ENCODE results near the gene LTBP4.

Gene LTBP4

DNA sequence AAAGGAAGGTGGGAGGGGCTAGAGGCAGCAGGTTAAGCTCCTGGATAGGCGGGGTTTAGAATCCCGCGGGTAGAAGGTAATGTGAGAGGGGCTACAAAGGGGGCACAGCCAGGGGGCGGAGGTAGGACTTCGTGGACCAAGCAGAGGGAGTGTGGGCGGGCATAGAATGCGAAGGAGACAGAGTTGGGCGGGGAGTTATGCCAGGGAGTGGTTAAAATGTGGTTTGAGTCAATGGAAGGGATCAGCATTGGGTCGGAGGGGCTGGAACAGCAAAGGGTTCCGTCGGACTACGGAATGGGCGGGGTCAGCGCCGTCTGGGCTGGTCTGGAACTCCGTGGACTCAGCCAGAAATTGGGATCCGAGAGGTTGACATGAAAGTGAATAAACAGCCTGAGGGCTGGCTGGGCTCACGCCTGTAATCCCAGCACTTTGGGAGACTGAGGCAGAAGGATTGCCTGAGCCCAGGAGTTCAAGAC, 3.0 kb downstream of the LTBP4 start (continued):
- peak; percentile 76; the same call in 1 of the 2 replicates for TF ChIP-seq ZNF2 (tag by site-specific recombination; IDR thresholded peaks at IDR 0.05)
- TF ChIP-seq ZNF121 (tag by site-specific recombination; IDR thresholded peaks at IDR 0.05): no peak
- peak; percentile 83; the same call in 1 of the 2 replicates for TF ChIP-seq ZNF785 (tag by site-specific recombination; IDR thresholded peaks at IDR 0.05)
- TF ChIP-seq SETDB1 (IDR thresholded peaks at IDR 0.05; ENCODE audit: insufficient read length, low read length): no peak
- peak; percentile 91 for TF ChIP-seq ZXDB (tag by site-specific recombination; IDR thresholded peaks at IDR 0.05)
- TF ChIP-seq, protein P1, sequence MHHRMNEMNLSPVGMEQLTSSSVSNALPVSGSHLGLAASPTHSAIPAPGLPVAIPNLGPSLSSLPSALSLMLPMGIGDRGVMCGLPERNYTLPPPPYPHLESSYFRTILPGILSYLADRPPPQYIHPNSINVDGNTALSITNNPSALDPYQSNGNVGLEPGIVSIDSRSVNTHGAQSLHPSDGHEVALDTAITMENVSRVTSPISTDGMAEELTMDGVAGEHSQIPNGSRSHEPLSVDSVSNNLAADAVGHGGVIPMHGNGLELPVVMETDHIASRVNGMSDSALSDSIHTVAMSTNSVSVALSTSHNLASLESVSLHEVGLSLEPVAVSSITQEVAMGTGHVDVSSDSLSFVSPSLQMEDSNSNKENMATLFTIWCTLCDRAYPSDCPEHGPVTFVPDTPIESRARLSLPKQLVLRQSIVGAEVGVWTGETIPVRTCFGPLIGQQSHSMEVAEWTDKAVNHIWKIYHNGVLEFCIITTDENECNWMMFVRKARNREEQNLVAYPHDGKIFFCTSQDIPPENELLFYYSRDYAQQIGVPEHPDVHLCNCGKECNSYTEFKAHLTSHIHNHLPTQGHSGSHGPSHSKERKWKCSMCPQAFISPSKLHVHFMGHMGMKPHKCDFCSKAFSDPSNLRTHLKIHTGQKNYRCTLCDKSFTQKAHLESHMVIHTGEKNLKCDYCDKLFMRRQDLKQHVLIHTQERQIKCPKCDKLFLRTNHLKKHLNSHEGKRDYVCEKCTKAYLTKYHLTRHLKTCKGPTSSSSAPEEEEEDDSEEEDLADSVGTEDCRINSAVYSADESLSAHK (tag by site-specific recombination; IDR thresholded peaks at IDR 0.05): peak; percentile 68; the same call in 1 of the 2 replicates
- TF ChIP-seq KLF8 (tag by site-specific recombination; IDR thresholded peaks at IDR 0.05): peak; percentile 13; the same call in 1 of the 2 replicates
- TF ChIP-seq GLIS2 (tag by site-specific recombination; IDR thresholded peaks at IDR 0.05): peak; percentile 100
- peak; percentile 93 for TF ChIP-seq ZNF223 (tag by site-specific recombination; IDR thresholded peaks at IDR 0.05)
- TF ChIP-seq ZBTB21 (tag by site-specific recombination; IDR thresholded peaks at IDR 0.05): peak; percentile 73
- TF ChIP-seq TRIM28 (IDR thresholded peaks at IDR 0.05; ENCODE audit: borderline replicate concordance, low read length): no peak
- TF ChIP-seq, protein P2, sequence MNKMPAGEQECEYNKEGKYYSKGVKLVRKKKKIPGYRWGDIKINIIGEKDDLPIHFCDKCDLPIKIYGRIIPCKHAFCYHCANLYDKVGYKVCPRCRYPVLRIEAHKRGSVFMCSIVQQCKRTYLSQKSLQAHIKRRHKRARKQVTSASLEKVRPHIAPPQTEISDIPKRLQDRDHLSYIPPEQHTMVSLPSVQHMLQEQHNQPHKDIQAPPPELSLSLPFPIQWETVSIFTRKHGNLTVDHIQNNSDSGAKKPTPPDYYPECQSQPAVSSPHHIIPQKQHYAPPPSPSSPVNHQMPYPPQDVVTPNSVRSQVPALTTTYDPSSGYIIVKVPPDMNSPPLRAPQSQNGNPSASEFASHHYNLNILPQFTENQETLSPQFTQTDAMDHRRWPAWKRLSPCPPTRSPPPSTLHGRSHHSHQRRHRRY (tag by site-specific recombination; IDR thresholded peaks at IDR 0.05): 0 out of 2 replicates have a peak, but pooled peaks have one; percentile 77
- 0 out of 2 replicates have a peak, but pooled peaks have one; percentile 64 for TF ChIP-seq ZSCAN23 (tag by site-specific recombination; IDR thresholded peaks at IDR 0.05)
- TF ChIP-seq ZNF335 (tag by site-specific recombination; conservative IDR thresholded peaks at IDR 0.05): peak; percentile 60; the same call in 1 of the 2 replicates
- peak; percentile 33; the same call in 1 of the 2 replicates for TF ChIP-seq ZNF792 (tag by site-specific recombination; IDR thresholded peaks at IDR 0.05)
- TF ChIP-seq SP7 (tag by site-specific recombination; IDR thresholded peaks at IDR 0.05): 0 out of 2 replicates have a peak, but pooled peaks have one; percentile 18
- TF ChIP-seq ZBTB7A (tag by site-specific recombination; IDR thresholded peaks at IDR 0.05; ENCODE audit: low read depth): peak; percentile 94
- TF ChIP-seq OSR2 (tag by site-specific recombination; IDR thresholded peaks at IDR 0.05): peak; percentile 6; the same call in 1 of the 2 replicates
- TF ChIP-seq KLF16 (tag by site-specific recombination; IDR thresholded peaks at IDR 0.05): peak; percentile 84
- TF ChIP-seq, protein P3, sequence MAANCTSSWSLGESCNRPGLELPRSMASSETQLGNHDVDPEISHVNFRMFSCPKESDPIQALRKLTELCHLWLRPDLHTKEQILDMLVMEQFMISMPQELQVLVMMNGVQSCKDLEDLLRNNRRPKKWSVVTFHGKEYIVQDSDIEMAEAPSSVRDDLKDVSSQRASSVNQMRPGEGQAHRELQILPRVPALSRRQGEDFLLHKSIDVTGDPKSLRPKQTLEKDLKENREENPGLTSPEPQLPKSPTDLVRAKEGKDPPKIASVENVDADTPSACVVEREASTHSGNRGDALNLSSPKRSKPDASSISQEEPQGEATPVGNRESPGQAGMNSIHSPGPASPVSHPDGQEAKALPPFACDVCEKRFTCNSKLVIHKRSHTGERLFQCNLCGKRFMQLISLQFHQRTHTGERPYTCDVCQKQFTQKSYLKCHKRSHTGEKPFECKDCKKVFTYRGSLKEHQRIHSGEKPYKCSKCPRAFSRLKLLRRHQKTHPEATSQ (tag by site-specific recombination; IDR thresholded peaks at IDR 0.05): peak; percentile 93
- TF ChIP-seq ZNF292 (tag by site-specific recombination; IDR thresholded peaks at IDR 0.05; ENCODE audit: borderline replicate concordance, low read depth): no peak
- no peak for TF ChIP-seq ZNF366 (tag by site-specific recombination; conservative IDR thresholded peaks at IDR 0.05)
- peak; percentile 38; the same call in 1 of the 2 replicates for TF ChIP-seq ZNF239 (tag by site-specific recombination; IDR thresholded peaks at IDR 0.05)
- TF ChIP-seq HOXA7 (CRISPR knock-in tag; IDR thresholded peaks at IDR 0.05; ENCODE audit: borderline replicate concordance): no peak
- peak; percentile 64 for TF ChIP-seq ZBTB8A (tag by site-specific recombination; IDR thresholded peaks at IDR 0.05)
- TF ChIP-seq ZFHX2 (tag by site-specific recombination; conservative IDR thresholded peaks at IDR 0.05): peak; percentile 99
- no peak; the same call in 1 of the 2 replicates for TF ChIP-seq ZFP69B (tag by site-specific recombination; IDR thresholded peaks at IDR 0.05)
- TF ChIP-seq ZNF391 (tag by site-specific recombination; IDR thresholded peaks at IDR 0.05; ENCODE audit: borderline replicate concordance, low read depth): peak; percentile 80; the same call in 1 of the 2 replicates
- peak; percentile 44 for TF ChIP-seq CTCF (tag by site-specific recombination; IDR thresholded peaks at IDR 0.05)
- TF ChIP-seq SALL2 (tag by site-specific recombination; IDR thresholded peaks at IDR 0.05; ENCODE audit: borderline replicate concordance): no peak
- TF ChIP-seq ZNF76 (tag by site-specific recombination; IDR thresholded peaks at IDR 0.05; ENCODE audit: borderline replicate concordance, low read depth): peak; percentile 40; the same call in 1 of the 2 replicates
- TF ChIP-seq, protein P4, sequence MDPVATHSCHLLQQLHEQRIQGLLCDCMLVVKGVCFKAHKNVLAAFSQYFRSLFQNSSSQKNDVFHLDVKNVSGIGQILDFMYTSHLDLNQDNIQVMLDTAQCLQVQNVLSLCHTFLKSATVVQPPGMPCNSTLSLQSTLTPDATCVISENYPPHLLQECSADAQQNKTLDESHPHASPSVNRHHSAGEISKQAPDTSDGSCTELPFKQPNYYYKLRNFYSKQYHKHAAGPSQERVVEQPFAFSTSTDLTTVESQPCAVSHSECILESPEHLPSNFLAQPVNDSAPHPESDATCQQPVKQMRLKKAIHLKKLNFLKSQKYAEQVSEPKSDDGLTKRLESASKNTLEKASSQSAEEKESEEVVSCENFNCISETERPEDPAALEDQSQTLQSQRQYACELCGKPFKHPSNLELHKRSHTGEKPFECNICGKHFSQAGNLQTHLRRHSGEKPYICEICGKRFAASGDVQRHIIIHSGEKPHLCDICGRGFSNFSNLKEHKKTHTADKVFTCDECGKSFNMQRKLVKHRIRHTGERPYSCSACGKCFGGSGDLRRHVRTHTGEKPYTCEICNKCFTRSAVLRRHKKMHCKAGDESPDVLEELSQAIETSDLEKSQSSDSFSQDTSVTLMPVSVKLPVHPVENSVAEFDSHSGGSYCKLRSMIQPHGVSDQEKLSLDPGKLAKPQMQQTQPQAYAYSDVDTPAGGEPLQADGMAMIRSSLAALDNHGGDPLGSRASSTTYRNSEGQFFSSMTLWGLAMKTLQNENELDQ (tag by site-specific recombination; IDR thresholded peaks at IDR 0.05; ENCODE audit: low read depth): peak; percentile 60; the same call in 1 of the 2 replicates
